Activated T-cell treated with anti-CD3 and anti-CD28 coated beads for 4 hours (primary cell): ENCODE measurements around the gene COQ8A.

Experiments
- DNase-seq: peaks from one replicate; pipeline ENCODE4 v3.0.0-alpha.2; 2020

COQ8A gene

GRCh38 chr1:227033880-227034279 is 93.8 kb downstream of the COQ8A start:
- no peak for DNase-seq

GRCh38 chr1:227035316-227035715 is 95.2 kb downstream of the COQ8A start:
- no peak for DNase-seq

GRCh38 chr1:227037121-227037520 is 97.0 kb downstream of the COQ8A start:
- no peak for DNase-seq
